MV-4-11 (cell line): ENCODE data around the gene PRRT4.
A peak's percentile ranks its signal among the peaks of the same experiment; 100 is the strongest.

Experiments used
- DNase-seq: peaks from one replicate; lab custom pipeline; 2025; lab: John Stamatoyannopoulos, UW

PRRT4 gene

DNA sequence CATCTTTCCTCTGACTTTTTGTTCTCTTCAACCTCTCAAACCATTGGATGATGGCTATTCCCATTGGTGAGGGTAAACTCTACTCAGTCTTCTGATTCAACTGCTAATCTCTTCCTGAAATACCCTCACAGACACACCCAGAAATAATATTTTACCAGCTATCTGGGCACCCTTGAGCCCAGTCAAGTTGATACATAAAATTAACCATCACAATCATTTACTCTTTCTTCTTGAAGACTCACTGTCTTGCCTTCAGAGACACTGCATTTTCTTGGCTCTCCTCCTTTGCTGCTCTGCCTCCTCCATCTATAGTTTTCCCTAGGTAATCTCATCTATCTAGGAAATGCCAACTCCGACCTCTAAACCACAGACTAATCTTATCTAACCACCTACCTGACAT is 12.6 kb upstream of the PRRT4 start:
- no peak for DNase-seq

DNA sequence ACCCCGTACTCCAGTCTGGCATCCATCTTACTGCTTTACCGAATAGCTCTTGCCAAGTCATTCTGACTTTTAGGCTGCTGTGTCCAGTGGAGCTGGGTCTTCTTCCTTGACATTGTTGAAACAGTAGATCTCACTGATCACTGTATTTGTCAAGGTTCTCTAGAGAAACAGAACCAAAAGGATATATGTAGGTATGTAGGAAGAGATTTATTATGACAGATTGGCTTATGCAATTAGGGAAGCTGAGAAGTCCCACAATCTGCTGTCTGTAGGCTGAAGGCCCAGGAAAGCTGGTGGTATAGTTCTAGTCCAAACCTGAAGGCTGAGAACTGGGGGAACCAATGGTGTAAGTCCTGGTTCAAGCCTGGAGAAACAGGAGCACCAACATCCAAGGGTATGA is 12.1 kb upstream of the PRRT4 start:
- DNase-seq, result no peak

DNA sequence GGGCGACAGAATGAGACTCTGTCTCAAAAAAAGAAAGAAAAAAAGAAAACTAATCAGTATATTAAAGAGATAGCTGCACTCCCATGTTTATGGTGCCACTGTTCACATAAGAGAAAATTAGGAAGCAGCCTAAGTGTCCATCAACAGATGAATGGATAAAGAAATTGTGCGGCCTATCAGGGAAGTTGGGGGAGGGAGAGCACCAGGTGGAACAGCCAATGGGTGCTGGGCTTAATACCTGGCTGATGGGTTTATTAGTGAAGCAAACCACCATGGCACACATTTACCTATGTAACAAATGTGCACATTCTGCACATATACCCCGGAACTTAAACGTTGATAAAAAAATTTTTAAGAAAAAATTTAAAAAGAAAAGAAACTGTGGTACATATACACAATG is 9.0 kb upstream of the PRRT4 start:
- no peak for DNase-seq

GRCh38 chr7:128366986-128367385 is 5.5 kb upstream of the PRRT4 start:
- no peak for DNase-seq

DNA sequence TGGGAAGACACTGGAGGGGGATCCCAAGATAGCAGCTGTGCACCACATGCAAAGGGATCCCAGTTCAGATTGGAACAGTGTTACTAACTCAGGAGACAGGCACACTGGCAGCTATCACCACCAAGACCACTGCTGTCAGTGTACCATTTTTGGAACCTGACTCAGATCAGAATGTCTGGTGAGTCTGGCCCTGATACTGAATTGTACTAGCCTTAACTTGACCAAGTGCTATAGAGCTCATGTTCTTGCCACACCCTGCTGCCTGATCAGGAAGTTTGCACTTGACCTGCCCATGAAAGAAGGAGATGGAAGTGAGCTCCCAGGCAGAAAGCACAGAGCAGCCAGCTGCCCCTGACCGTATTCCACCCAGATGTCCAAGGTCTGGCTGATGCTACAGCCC is 4.8 kb upstream of the PRRT4 start:
- no peak for DNase-seq

- DNase-seq, result no peak
Measured at GRCh38 chr7:128365432-128365831, 3.9 kb upstream of the PRRT4 start.

DNA sequence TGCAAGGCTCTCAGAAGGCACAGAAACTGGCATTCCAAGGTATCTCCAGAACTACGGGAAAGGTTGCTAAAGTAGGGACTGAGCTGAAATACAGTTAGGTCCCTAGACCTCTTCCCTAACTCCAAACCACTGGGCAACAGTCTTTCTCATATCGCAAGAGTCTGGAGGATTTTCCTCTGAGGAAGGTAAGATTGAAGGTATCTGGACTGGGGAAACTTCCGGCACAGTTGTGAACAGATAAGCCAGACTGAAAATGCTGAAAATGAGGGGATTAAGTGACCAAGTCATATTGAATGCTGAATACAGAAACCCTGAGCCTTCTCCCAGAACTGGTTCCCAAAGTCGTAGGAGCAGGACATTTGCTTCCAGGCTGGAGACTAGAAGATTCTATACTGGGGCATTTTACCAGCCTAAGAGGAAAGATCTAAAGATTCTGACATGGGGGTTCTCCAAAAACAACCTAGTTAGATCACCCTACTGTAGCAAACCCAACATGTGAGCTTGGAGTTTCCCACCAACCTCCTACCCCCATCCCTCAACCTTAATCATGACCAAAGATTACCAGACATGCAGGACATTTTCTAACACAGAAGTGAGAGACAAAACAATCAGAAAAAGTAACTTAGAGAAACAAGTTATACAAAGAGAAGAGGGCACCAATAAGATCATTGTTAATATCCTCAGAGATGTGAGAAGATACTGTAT is 2.8 kb upstream of the PRRT4 start:
- no peak for DNase-seq

GRCh38 chr7:128363261-128363721 is 1.8 kb upstream of the PRRT4 start:
- no peak for DNase-seq

DNA sequence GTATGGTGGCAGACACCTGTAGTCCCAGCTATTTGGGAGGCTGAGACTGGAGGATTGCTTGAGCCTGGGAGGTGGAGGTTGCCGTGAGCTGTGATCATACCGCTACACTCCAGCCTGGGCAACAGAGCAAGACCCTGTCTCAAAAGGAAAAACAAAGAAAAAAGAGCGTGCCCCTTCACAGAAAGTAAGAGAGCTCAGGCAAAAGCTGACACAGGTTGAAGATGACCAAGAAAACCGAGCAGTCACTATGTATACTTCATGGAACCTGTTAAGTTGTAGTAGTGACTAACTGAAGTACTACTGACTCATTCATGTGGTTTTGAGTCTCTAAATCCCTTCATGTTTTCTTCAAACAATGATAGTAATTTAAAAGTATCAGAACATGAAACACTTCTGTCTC is 1.2 kb upstream of the PRRT4 start:
- DNase-seq, result peak; percentile 58

- DNase-seq, result no peak
Measured at GRCh38 chr7:128360359-128360678, 1.2 kb downstream of the PRRT4 start.

DNA sequence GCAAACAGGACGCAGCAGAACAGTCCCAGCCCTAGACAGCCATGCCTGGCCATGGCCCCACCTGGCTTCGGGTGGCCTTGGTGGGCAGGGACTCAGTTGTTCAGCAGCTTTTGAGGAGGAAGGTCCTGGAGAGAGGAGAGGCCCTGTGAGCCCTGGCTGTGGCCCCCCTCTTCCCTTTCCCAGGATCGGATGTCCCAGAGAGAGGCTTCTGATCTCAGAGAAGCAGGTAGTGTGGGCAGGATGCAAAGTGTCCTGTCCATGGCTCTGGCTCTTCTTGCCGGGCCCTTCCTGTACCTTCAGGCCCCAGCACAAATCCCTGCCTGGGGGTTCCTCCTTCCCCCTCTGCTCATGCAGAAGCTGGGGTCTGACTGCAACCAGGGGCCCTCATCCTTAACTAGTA is 1.6 kb downstream of the PRRT4 start:
- DNase-seq, result no peak

DNA sequence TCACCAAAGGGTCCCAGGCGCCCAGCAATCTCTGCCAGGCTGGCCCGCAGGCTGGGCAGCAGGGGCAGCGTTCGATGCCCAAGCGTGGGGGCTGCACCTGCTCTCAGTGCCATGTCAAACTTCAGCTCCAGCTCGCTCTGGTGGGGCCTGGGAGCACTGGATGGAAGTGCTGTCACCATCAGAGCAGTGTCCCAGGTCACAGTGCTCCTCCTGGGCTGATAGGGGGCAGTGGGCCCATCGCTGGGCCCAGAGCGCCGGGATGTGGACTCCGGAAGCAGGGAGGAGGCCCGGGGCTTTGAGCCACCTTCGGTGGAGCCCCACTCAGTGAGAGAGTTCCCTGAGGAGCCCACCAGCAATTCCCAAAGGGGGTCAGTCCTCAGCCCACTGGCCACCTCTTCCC is 2.2 kb downstream of the PRRT4 start:
- no peak for DNase-seq

DNA sequence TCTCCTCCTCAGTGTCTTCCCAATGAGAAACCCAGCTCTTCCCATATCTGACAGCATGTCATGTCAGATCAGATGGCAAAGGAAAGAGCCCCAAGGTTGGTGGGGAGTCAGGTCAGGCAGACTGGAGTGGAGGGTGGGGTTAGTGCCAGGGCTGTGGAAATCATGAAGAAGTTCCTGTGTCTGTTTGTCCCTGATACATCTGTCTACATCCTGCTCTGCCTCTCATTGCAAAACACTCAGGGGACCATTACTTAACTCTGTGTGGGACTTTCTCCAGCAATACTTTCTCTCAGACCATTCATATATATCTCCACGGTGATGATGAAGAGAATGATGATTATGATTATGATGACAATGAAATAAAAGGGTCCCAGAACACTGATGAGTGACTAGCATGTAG is 3.3 kb downstream of the PRRT4 start:
- DNase-seq, result peak; percentile 58

DNA sequence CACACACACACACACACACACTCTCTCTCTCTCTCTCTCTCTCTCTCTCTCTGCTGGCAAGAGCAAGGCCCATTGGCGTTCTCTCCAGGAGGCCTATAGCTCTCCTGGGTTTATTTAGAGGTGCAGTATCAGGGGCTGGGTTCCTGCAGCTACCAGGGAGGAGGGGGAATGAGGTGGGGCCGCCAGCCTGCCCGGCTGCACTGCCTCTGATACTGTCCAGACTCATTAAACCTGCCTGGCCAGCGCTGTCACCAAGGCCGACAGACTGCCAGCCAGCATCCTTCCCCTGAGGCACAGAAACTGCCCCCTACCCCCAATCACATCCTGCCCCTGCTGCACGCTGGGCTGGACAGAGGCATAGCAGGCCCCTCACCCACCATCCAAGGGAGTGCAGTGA is 4.3 kb downstream of the PRRT4 start:
- no peak for DNase-seq

DNA sequence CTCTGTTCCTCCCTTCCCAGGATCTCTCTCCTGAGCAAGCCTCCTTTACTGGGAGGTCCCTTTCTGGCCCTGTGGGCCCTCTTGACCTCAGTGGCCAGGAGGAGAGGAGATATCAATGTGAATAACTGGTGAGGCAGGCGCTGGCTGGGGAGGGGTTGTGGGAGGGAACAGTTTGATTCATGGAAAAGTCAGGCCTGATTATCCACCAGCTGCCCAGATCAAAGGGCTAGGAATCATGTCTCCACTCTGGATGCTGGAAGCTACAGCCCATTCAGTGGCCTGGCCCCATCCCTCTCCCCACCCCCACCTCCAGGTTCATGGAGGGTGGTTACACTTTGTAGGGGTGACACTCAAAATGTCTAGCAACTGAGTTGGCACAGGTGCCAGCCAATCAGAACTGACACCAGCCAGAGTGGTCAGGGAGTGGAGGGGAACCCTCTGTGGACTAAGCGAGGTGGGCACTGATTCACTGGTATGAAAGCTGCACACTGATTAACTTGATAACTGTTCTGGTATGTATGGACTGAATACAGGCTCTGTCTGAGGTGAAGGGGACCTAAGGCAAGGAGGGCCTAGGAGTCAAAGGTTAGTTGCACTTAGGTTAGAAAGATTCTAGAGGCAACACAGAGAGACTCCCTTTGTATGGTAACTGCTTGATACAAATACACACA is 4.8 kb downstream of the PRRT4 start:
- no peak for DNase-seq

GRCh38 chr7:128353610-128354009 is 7.9 kb downstream of the PRRT4 start:
- DNase-seq, result no peak

GRCh38 chr7:128353189-128353588 is 8.3 kb downstream of the PRRT4 start:
- DNase-seq, result no peak

DNA sequence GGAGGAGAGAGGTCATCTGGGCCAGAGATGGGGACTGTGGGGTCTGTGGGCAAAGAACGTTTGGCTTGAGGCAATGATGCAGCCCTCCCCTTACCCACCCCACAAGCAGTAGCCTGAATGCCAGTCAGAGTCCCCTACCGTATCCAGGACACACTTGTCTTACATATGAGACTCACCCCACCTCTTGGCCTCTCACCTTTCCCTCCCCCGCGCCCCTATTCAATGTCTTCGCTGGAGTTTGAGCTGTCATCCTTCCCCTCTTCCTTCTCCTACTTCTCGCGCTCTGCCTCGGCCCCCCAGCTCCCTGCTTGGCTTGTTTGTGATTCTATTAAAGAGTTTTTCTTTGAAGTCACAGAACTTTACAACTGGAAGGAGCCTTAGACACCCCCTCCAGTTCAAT is 8.9 kb downstream of the PRRT4 start:
- no peak for DNase-seq

DNA sequence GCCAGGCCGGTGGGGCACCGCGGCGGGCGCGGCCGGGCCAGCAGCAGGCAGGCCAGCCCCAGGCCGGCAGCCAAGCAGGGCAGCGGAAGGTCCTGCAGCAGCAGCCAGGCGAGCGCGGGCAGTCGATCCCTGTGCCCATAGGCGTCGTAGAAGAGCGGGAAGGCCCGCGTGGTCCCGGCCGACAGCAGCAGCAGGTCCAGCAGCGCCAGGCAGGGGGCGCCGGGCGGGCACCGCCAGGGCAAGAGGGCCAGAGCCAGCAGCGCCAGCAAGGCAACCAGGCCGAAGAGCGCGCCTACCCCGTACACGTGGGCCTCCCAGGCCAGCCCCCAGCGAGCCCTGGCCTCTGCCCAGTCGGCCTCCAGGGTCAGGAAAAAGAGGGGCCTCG is 9.3 kb downstream of the PRRT4 start:
- no peak for DNase-seq

- DNase-seq, result no peak
Measured at GRCh38 chr7:128351296-128352152, 10.0 kb downstream of the PRRT4 start.

DNA sequence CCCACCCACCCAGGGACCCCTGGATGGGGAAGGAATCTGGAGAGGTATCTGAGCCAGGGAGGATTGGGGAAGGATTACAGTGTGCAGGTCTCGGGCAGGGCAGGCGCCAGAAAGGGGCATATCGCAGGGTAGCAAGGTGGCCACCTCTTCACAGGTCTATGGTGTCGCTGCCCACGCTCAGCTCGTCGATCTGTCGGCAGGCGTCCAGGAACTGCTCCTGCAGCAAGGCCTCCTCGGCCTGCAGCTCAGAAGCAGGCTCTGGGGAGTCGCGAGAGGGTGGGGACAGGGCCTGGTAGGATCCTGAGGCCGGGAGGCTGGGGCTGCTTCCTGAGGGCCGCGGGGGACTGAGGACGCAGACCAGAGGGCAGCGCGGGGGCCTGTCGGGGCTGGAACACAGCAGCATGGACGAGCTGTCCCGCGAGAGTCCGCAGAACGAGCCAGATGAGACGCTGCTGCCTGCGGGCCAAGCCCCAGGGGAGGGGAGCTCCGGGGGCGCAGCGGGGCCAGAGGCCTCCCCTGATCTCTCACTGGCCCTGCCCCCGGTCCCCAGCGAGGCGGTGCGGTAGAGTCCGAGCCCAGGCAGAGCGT is 10.7 kb downstream of the PRRT4 start:
- no peak for DNase-seq

- DNase-seq, result no peak
Measured at GRCh38 chr7:128349466-128349825, 12.0 kb downstream of the PRRT4 start.

- peak; percentile 48 for DNase-seq
Measured at GRCh38 chr7:128347647-128348097, 13.8 kb downstream of the PRRT4 start.
